Mucosa of gallbladder (tissue), 1 donor: ENCODE results near the gene OR52E6. TPM values are rescaled to one million over a fixed set of nuclear protein-coding genes. Genes with fewer than 3 reads are reported as not detected.
A peak's percentile ranks its signal among the peaks of the same experiment; 100 is the strongest.

Experiments used
- DNase-seq: peaks from one replicate; pipeline ENCODE4 v3.0.0-alpha.2; 2020; ENCODE audit warnings: low spot score
- total RNA-seq: library from RNA; stranded (reverse); gene quantifications from one replicate; pipeline ENCODE4 v1.2.1, GENCODE V29; 2021
- donor health status: DM: no; HTN: no; CAD: no.

OR52E6 gene
- total RNA-seq: not detected

DNA sequence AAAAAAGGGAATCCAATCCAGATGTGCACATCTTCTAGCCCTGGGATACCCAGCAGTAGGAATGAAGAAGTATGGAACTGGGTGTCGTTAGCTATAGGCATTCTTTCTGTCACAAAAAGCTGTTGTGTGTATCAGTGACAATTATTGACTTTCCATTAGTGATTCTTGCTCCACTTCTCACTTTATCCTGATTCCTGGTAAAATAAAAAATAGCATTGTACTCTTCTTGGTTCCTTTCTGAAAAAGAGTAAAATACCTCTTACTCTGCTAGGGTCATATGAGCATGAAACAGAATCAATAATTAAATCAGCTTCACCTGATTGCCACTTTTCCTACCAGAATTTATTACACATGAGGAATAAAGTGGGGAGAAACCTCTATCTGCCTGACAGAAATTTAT, at the start of gene OR52E6:
Gene OR52E6 (minus strand): TSS at position 101 of the 400 bp plus-strand sequence. CDS start 0 bp downstream, at position 101.
- DNase-seq: no peak

DNA sequence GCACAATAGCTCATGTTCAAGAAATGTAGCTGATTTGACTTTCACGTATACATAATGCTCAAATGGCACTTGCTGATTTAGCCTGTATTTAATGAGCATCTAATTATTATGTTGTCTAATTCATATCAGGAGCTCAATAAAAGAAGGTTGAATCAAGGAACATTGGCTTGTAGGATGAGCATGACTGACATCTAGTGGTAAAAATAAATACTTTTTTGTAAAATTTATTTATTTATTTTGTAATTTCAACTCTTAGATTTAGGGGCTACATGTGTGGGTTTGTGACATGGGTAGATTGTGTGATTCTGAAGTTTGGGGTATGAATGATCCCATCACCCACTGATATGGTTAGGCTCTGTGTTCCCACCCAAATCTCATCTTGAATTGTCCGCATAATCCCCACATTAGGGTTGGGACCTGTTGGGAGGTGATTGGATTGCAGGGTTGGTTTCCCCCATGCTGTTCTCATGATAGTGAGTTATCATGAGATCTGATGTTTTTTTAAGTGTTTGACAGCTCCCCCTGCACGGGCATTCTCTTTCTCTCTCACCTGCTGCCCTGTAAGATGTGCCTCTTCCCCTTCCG, 49.6 kb upstream of the OR52E6 start:
- DNase-seq: no peak

- no peak for DNase-seq
Measured at GRCh38 chr11:5887661-5888060, 46.0 kb upstream of the OR52E6 start.

DNA sequence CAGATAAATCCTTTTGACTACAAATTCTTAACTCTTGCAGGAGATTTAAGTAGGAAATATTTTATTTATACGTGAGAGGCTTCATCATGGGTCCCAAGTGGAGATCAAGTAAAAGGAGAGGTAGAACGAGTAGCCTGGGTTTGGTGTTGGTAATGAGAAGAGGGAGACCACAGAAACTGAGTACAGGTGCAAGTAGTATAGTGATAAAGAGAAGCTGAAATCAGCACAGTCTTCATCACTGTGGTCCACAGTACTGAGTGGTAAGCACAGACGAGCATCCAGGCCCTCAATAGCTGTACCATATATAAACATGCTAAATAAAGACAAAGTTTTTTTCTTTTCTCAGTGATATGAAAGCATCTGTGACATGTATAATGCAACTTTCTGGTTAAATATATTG, 45.5 kb upstream of the OR52E6 start:
- no peak for DNase-seq

DNA sequence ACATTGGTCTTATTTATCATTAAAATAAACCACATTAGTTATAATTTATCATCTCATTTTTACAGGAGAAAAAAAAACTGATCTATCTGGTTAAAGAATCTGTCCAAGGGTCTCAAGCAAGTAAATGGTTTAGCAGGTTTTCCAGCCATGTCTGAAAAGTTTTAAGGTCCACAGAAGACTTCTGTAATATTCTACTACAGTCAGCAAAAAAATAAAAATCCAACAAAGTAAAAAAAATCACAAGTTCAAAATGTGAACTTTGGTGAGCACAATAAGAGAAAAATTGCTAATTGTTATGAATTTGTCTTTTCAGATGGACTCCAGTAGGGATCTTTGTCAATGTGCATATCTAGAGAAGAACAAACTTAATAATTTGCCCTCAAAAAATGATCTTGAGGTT, 40.1 kb upstream of the OR52E6 start:
- DNase-seq: no peak

GRCh38 chr11:5880329-5880728, 38.6 kb upstream of the OR52E6 start, which contains the start of gene OR52E4:
Gene OR52E4, plus strand, starts transcription at chr11:5880629. Its CDS starts 3,664 bp downstream, at chr11:5884293.
- no peak for DNase-seq

DNA sequence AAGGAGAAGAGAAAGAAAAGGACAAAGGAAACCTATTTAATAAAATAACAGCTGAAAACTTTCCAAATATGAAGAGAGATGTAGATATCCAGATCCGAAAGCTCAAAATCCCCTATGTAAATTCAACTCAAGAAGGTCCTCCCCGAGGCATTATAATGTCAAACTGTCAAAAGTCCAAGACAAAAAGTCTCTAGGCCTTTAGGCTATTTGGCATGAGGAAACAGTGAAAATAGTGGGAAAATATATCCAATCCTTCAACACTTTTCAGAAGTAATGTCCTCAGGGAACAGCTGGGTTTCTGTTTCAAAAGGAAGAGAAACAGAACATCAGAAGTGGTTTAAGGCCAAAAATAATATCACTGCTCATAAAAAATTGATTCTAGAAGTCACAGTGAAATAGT, 36.9 kb upstream of the OR52E6 start:
- DNase-seq: no peak

GRCh38 chr11:5865826-5866225, 24.1 kb upstream of the OR52E6 start:
- DNase-seq: no peak

DNA sequence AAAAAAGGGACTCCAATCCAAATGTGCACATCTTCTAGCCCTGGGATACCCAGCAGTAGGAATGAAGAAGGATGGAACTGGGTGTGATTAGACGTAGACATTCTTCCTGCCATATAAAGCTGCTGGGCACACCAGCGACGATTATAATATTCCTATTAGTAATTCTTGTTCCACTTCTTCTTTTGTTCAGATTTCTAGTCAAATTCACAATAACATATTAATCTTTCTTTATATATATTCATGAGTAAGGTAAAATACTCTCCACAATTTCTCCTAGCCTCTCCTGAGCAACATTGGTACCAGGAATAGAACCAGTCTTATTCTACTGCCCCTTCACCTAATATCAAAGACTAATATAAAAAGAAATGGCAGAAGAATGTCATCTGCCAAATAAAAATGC, 15.9 kb upstream of the OR52E6 start, which contains the start of gene OR52E8:
Gene OR52E8 (minus strand): TSS at position 101 of the 400 bp plus-strand sequence. CDS start 0 bp downstream, at position 101.
- no peak for DNase-seq

DNA sequence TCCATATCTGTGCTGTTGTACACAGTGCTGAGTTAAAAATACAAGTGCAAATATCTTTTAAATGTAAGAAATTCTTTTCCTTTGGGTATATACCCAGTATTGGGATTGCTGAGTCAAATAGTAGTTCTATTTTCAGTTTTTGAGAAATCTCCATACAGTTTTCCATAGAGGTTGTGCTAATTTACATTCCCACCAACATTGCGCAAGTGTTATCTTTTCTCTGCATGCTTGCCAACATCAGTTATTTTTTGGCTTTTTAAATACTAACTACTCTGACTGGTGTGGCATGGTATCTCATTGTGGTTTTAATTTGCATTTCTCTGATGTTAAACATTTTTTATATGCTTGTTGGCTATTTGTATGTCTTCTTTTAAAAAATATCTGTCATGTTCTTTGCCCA, 9.3 kb upstream of the OR52E6 start:
- DNase-seq: no peak

- DNase-seq: no peak
Measured at GRCh38 chr11:5847711-5848110, 6.0 kb upstream of the OR52E6 start.

- DNase-seq: no peak
Measured at GRCh38 chr11:5846701-5847100, 5.0 kb upstream of the OR52E6 start.

DNA sequence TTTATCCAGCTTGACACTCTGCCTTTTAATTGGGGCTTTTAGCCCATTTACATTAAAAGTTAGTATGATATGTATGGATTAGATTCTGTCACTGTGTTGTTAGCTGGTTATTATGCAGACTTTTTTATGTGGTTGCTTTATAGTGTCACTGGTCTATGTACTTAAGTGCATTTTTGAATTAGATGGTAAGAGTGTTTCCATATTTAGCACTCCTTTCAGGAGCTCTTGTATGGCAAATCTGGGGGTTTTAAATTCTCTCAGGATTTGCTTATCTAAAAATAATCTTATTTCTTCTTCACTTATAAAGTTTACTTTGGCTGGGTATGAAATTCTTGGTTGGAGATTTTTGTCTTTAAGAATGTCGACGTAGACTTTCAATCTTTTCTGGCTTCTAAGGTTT, 4.0 kb downstream of the OR52E6 start:
- no peak for DNase-seq

DNA sequence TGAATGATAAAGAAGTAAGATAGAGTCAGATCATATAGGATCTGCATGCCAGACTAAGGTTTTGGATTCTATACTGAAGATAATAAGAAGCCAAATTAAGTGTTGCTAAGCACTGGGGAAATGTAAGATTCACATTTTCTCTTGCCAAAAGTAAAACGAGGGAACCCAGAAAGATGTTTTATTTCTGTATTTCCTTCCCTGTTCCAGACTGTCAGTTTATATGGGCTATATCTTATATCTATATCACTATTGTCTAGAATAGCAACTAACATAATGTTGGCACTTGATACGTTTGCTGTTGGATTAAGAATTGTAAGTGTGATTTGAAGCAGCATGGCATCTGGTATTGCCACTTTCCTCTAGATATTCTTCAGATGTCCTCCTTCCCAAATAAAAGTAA, 8.3 kb downstream of the OR52E6 start:
- no peak for DNase-seq

DNA sequence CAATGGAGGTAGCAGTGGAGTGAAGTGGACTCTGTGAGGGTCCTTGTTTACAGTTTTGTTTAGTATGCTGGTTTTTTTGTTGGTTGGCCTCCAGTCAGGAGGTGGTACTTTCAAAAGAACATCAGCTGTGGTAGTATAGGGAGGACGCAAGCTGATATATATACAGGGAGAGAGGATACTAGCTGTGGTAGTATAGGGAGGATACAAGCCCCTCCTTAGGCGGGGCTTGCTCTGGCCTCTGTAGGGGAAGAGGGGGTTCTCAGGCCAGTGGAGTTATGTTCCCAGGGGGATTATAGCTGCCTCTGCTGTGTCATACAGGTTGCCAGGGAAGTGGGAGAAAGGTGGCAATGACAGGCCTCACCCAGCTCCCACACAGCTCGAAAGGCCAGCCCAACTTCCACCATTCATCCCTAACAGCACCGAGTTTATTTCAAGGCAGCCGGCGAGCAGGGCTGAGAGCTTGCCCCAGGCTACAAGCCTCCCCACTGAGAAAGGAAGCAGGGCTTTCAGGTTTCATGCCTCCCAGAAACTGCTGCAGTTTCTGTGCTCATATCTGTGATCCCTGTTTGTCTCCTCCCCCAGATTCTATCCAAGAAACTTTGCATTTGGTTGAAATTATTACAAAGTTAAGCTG, 10.4 kb downstream of the OR52E6 start:
- DNase-seq: no peak

GRCh38 chr11:5818245-5818886, 23.3 kb downstream of the OR52E6 start:
- DNase-seq: no peak

DNA sequence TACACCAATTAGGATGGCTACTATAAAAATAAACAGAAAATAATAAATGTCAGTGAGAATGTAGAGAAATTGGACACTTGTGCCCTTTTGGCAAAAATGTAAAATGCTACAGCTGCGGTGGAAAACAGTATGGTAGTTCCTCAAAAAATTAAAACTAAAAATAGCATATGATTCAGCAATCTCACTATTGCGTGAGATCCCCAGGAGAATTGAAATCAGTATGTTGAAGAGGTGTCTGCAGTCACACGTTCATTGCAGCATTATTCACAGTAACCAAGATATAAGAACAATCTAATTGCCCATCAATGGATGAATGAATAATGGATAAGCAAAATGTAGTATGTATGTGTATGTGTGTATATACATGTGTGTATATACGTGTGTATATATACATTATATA, 26.2 kb downstream of the OR52E6 start:
- no peak for DNase-seq

GRCh38 chr11:5809905-5810795, 31.5 kb downstream of the OR52E6 start:
- no peak for DNase-seq

DNA sequence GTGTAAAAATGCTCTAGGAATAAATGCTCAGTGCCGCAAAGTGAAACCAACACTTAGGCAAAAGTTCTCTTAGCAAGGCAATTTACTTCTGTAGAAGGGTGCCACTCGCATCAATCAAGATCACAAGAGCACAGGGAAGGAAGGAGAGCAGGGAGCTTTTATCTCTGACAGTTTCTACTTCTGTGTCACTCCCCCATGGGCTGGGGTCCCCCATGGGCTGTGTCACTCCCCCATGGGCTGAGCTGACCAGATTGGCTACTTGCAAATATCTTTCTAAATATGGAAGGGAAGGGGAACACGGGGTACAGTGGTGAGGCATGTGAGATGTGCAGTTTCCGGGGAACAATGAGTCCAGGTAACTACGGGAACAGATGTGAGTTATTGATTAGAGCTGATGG, 32.6 kb downstream of the OR52E6 start:
- no peak for DNase-seq

DNA sequence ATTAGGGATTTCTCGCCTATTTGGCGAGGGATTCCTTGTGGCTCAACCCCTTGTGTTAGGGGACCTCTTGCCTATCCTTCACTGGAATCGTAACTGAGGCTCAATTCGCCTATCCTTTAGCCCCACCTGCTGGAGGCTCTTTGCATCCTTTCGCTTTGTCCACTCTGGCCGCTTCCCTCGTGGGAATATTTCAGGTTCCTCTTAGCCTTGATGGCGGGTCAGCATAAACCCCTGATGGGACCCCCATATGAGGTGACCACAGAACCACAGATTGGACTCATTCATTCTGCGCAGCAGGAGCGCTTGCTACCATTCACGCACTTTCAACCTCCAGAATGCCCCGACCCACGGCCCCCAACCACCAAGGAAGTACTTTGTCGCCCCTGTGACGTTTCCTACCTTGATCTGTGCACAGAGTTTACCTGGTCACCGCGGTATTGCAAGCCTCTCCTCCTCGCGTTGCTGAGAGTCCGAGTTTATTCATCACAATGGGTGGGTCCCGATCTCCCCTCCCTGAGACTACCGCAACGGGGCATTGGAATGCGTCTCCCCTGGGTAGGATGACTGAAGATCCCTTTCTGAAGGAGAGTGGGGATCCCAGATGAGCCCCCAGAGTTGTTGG, 33.1 kb downstream of the OR52E6 start, which contains the start of gene OR52N2:
Gene OR52N2 (plus strand): TSS at position 425 of the 622 bp plus-strand sequence. CDS start 11,412 bp downstream, outside the sequence.
- peak; percentile 85 for DNase-seq

GRCh38 chr11:5807580-5807979, 34.1 kb downstream of the OR52E6 start:
- no peak for DNase-seq
